ENCODE data around the gene CPLANE2.
"Not testable (repeated sequence)": the region's sequence is repeated elsewhere in the genome, so short reads cannot be mapped to it uniquely, and the experiment has no call there.

The CPLANE2 gene

DNA sequence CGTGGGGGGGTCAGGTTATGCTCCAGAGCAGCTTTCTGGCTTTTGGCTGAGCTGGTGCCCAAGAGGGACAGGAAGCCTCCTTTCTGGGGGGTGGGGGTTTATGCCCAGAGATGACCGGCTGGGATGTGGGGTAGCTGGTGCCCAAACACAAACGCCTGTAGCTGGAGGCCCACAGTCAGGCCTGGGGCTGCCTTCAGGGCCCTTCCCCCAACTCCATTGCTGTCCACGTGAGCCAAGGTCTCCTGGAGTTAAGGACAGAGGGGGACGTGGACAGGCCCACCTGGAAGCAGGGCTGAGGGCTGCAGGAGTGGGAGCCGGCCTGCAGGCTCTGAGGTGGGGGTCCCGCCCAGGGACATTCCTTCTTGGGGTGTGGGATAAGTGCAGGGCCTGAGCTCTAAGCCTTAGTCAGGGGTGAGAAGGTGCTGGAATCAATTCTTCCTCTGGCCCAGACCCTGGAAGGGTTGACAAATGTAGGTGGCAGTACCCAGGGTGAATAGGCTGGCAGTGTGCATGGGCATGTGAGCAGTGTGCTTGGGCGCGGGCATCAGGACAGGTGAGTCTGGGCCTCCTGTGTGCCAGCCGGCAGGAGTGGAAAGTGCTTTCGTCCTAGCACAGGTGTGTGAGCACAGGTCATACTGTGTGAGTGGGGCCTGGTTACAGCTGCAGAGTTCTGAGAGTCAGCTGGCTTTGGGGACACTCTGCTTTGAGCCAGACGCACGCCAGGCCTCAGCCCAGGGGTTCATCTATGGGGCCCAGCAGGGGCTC lies 6.8 kb downstream of the CPLANE2 start:
- DNase-seq, result no peak

DNA sequence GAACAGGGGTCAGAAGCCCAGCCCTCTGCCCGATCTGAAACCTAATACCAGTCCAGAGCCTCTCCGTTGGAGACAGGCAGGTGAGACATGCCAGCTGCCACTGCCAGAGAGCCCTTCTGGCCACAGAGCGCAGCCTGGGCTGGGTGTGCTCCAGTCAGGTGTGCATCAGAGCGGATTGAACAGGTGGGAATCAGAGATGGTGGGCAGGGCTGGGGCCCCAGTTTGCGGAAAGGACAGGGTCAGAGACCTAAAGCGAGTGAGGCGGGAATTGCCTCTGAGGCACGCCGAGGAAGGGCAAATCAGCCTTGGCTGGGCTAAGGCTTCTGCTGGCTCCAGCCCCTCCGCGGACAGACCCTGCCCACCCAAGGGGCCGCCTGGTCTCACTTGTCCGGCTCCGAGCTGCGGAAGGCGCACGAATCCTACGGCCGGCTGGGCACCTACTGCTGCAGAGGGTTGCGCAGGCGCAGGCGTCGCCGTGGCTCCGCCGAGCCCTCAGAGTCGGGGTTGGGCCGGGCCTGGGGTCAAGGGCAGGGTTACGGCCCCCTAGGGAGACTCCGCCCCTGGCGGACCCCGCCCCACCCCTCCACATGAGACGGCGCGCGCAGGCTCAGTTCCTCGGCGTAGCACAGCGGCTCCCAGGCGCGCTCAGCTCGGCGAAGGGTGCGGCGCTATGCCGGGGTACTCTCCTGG lies 10.3 kb downstream of the CPLANE2 start:
- DNase-seq, result no peak

DNA sequence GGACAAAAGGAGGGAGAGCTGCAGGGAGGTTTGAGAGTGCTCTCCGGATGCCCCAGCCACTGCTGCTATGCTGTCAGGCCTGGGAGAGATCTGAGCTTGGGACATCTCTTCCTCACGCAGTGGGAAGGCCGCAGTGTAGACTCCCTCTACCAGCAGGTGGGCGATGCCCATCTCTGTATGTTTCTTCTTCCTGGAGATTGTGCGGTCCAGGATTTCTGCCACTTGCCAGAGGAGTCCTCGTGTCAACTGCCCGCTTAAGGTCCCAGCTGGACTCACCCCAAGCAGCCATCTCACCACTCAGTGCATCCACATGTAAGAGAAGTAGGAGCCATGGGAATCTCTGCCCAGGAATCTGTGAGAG lies 10.9 kb downstream of the CPLANE2 start:
- no peak for DNase-seq

DNA sequence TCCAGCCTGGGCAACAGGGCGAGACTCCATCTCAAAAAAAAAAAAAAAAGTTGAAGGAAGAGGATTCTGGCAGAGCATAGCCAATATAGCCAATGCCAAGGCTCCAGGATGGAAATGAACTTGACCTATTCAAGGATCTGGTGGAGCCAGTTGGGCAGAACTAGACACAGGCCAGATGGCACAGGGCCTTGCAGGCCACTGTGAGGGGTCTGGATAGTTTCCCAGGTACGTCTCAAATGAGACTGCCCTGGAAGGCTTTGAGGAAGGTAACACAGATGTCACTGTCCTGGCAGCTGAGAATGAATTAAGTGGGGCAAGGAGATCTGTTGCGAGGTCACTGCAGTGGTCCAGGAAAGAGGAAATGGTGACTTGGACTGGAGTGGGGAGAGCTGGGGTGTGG lies 12.5 kb downstream of the CPLANE2 start:
- no peak for DNase-seq

DNA sequence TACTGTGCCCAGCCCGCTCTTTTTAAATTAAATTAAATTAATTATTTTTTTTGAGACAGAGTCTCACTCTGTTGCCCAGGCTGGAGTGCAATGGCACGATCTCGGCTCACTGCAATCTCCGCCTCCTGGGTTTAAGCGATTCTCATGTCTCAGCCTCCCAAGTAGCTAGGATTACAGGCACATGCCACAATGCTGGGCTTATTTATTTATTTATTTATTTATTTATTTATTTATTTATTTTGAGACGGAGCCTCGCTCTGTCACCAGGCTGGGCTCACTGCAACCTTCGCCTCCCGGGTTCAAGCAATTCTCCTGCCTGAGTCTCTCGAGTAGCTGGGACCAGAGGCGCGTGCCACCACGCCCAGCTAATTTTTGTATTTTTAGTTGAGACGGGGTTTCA lies 14.3 kb downstream of the CPLANE2 start:
- not testable (repeated sequence) for DNase-seq

DNA sequence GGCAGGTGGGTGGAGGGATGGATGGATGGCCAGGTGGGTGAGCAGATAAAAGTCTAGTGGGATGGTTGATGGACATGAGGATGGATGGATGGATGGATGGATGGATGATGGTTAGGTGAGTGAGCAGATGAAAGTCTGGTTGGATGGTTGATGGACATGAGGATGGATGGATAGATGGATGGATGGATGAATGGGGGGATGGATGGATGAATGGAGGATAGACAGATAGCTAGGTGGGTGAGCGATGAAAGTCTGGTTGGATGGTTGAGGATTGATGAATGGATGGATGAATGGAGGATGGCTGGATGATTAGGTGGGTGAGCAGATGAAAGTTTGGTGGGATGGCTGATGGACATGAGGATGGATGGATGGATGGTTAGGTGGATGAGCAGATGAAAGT lies 15.5 kb downstream of the CPLANE2 start:
- DNase-seq, result no peak

DNA sequence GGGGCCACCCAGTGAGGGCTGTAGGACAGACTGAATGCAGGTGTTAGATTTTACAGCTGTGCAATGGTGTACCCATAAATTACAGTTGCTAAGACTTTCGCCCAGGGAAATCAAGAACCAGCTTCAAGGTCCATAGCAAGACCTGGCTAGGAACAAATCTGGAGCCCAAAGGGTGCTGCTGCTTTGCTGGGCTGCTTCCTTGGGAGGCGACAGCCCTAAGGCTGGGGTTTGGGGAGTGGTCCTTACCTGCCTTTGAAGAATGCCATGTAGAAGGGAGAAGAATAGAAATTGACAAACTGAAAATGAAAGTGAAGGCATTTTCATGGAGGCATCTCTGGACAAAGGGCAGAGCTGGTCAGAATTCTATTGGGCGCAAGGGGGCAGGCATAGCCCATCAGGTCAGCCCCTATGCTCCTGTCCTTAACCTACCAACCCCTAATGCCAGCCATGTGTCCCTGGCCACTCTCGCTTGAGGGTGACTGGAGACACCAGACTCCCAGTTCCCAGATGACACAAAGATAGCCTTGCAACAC lies 16.9 kb downstream of the CPLANE2 start:
- DNase-seq, result no peak

DNA sequence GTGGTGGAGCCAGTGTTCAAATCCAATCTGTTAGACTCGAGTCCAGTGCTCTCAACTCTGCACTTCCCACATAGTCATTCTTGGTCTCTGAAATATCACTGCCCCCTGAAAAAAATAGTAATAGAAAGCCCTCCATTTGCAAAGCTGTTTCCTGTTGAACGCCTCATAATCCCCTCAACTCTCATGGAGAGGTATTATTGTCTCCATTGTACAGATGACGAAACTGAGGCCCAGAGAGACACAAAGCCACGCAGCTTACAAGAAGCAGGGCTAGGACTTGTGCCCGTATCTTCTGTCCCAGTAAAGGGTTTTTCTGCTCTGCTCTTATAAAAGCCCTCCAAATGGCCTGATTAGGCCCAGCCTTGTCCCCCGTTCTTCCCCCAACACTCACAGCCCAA lies 18.3 kb downstream of the CPLANE2 start:
- DNase-seq, result no peak

DNA sequence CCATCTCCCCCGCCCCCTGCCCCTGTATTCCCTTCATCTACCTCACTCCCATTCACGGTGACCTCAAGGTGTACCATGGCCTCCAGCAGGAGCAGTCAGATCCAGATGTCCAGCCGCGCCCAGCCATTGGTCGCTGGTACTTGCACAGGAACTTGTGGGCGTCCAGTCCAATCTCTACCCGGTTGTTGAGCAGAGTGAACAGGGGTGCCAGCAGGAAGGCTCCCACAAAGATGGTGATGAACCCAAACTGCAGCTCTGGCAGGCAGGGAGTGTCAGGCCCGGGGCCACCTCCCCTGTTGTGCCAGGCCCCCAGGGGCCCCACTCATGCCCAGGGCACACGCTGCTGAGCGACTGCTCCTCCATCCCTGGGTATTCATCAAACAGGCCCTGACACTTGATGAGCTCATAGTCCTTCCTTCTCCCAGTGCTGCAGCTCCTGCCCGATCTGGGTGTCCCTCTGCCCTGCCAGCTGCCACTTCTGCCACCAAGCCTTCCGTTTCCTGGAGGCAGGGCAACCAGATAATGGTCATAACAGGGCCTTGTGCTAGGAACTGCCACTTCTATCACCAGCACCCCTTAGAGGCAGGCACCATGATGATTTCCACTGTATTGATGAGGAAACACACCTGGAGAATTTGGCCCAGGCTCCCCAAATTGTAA lies 18.8 kb downstream of the CPLANE2 start:
- DNase-seq, result no peak

DNA sequence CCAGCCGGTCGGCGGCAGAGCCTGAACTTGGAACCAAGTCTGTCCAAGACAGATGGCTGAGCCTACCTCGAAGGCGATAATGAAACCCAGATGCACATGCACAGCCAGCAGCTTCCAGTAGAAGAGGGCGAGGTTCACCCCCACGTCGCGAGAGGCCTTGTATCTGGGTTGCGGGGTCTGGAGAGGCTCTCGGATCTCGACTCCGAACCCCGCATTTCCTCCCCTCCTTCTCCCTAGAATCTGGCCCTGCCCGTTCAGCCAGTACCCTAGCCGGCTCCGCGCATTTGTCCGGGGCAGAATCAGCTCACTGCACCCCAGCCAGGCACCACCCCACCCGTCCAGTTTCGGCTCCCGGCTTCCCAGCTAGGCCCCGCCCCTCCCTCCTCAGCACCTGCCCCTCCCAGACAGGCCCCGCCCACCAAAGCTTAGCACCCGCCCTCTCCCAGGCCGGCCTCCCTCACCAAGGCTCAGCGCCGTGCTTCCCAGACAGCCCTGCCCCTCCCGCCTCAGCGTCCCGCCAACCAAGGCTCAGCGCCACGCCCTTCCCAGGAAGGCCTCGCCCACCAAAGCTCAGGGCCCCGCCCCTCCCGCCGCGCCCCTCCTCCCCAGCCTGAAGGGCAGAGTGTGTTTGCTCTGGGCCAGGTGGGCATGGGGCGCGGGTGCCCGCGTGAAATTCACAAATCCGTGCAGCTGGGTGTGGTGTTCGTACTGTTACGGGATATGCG lies 19.8 kb downstream of the CPLANE2 start:
- peak; percentile 57 for DNase-seq

DNA sequence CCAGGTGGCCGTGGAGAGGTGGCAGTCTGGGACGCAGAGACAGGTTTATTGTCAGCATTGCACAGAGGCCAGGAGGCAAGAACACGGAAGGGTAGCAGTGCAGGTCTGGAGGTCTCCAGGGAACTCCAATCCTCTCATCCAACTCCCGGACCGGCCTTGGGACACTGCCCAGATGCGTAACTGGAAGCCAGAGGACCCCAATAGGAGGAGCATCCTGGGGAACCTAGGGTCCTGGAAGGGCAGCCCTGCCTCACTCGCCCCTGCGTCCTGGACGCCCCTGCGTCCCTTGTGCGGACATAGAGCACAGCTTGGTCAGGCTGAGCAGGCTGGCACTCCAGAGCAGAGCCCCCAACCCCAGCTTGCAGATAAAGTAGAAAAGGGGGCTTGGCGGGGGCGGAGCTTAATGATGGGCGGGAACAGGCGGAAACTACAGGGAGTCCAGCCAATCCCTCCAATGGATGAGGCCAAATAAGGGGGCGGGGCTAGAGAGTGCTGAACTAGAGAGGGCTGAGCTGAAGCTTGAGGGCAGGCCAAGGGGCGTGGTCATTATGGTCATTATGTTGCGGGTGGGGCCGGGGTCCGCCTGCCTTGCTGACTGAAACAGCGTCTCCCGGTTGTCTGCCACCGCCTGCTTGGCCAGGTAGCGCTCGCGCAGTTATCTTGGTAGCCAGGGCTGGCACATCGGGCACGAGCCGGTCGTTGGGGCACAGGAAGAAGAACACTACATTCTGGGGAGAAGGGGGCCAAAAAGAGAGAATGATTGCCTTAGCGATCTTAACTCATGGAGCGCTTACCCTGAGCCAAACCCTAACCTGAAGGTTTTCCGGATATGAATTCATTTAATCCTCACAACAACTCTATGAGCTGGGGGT lies 20.9 kb downstream of the CPLANE2 start:
- no peak for DNase-seq

DNA sequence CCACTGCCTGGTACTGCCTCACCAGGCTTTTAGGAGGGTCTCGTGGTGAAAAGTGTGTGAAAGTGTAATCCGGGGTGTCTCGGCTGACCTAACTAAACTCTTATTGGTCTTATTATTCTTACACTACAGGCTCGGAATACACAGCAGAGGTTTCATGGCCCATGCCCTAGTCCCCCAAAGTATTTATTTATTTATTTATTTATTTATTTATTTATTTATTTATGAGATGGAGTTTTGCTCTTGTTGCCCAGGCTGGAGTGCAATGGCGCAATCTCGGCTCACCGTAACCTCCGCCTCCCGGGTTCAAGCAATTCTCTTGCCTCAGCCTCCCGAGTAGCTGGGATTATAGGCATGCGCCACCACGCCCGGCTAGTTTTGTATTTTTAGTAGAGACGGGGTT lies 21.7 kb downstream of the CPLANE2 start:
- DNase-seq, result not testable (repeated sequence)

DNA sequence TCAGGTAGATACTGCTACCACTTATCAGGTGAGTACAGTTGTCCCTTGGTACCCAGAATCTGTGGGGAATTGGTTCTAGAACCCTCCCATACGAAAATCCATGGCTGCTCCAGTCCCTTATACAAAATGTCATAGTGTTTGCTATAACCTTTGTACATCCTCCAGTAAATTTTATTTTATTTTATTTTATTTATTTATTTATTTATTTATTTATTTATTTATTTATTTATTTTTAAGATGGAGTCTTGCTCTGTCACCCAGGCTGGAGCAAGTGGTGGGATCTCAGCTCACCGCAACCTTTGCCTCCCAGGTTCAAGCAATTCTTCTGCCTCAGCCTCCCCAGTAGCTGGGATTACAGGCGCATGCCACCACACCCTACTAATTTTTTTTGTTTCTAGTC lies 23.4 kb downstream of the CPLANE2 start:
- DNase-seq, result not testable (repeated sequence)

DNA sequence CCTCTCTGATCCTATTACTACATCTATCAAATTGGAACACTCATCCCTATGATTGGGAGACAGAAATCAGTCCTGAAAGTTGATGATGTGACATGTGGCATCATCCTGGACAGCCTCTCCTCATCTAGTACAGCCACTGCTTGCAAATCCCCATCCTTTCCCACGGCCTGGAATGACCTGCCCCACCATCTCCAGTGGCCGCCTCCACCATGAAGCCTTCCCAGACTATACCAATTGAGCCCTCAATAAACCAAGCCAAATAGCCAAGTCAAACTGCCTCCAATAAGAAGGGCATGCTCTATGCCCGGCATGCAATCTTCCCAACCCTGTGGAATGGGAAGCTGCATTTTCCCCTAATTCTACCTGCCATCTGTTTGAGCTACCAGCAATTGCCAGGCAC lies 24.0 kb downstream of the CPLANE2 start:
- DNase-seq, result no peak

DNA sequence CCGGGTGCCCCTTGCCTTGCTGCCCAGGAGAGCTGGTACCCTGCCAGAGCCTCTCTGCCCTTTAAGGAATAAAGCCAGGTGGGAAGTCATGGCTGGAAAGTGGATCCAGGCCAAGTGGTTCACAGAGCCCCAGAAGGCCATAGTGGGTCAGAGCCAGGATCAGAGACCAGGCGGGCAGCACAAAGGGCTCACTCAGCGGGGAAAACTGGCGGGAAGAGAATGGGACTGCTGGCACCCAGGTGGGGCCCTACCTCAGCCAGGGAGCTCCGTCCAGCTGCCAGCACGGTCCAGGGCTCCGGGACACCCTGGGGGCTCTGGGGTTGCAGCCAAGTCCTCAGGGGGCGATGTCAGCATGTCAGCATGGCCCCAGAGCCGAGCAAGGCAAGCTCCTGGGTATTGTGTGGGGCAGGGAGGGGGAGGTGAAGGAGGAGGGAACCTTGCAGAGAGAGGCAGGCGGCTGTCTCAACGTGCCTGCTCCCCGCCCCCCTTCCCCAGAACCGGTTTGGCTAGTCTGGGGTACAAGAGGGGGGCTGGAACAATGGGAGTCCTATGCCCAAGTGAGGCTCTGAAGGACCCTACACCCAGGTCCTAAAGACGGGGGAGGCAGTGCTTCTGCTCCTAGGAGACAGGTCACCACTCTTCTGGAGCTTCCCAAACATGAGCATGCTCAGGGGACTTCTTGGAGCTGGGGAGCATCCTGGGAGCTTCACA lies 24.6 kb downstream of the CPLANE2 start, which contains the start of gene ARHGEF19:
TSS of gene ARHGEF19 (minus strand) at position 402 of the 711 bp plus-strand sequence. CDS start 3,598 bp downstream, outside the sequence.
- DNase-seq, result no peak

DNA sequence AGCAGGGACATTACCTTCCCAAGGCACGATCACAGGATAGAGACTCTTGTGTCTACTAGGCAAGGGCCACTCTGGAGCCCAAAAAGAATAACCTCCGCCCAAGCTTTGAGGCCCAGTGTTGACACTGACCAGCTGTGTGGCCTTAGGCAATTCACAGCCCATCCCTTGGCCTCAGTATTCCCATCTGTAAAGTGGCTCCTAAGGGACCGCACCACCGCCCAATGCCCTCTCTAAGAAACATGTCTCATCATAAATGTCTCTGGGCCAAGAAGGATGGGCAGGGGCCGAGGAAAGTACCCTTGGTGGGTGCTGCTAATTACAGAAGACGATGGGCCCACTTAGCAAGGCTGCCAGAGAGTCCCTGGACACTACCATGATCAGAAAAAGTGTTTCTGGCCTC lies 25.2 kb downstream of the CPLANE2 start:
- no peak for DNase-seq

DNA sequence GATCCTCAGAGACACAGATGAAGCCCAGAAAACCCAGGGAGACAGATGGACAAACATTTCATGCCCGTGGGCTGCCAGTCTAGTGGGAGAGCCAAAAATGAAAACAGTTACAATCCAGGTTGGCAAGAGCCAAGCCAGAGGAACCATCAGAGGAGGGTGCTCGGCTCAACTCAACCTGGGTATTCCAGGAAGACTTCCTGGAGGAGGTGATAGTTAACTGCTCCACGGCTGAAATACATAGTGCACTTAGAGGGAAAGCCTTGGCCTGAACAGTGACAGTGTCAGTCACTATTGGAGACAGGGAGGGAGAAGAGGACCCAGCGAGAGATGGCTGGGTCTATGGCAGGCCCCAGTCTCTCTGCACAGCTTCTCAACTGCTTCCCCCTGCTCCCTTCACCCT lies 26.4 kb downstream of the CPLANE2 start:
- no peak for DNase-seq

DNA sequence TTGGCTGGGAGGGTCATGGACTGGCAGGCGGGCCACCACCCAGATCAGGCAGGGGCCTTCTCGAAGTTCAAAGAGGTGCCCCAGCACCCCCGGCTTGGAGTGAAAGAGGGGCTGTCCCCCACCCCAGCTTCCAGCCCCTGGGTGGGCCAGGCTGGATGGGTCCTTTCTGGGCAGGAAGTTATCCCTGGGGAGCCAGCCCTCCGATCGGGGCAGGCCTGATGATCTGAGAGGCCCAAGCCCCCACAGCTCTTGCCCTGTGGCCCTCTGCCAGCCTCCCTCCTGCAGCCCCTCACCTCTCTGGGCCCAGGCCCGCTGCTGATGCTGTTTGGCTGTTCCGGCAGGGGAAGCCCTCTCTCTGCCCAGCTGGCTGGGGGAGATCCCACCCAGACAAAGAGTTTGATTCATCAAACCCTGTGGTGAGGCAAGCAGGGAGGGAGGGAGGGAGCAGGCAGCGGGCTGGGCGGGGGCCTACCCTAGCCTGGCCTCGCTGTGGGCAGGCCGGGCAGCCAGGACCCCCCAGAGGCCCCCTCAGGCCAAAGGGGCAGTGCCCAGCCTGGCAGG lies 27.1 kb downstream of the CPLANE2 start:
- DNase-seq, result no peak

DNA sequence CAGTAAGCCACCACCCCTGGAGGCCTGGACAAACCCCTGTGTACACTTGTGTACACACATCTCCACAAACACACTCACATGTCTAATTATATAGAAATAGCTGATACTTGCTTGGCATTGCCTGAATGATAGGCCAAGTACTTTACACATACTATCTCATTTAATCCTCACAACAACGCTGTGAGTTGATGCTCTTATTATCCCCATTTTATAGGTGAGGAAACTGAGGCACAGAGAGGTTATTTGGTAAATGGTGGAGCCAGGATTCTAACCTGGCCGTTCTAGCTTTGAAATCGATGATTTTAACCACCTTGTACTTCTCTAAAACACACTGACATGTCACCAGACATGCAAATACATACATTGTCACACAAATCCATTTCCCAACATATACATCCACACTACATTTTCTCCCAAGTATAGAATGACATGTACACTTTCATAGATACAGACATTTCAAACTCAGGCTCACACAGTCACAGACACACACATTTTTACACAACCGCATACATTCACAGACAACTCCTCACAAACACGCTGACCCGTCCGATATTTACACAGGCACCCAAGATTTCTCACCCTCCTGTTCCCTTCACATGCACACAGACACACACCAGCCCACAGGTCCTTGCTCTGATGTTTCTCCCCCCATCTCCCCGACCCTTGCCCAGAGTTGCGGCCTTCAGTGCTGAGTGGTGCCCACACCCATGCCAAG lies 27.7 kb downstream of the CPLANE2 start:
- no peak for DNase-seq

DNA sequence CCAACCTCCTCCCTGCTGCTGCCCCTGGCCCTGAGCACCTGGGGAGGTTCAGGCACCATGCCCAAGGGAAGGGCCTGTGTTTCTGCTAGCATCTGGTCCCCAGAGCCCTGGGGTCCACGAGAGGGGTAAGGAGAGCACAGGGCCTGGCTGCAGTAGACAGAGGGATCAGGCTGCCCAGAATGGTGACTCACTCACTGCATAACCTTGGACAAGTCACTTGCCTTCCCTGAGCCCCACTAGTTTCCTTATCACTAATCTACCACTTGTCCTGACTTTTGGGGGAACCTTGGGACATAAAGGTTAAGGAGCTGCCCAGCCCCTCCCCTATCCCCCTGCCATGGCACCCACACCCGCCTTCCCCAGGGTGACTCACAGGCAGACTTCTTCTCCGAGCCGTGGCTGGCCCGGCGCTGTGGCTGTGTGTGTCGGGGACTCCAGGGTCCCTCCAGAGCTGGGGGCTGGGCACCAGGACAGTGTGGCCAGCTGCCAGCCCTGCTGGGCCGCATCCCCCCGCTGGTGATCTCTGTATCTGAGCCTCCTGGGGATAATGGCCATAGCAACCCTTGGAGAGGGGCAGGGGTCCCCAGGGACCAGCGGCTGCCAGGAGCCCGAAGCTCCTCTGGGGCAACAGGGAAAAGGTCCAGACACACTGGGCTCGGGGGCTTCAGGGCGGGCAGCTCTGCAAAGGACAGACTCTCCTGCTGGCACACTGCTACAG lies 28.6 kb downstream of the CPLANE2 start:
- no peak for DNase-seq

All from GF-D8 (cell line).